Measurements from ENCODE around the gene SYNGR3.

GRCh38 chr16:1964506-1965395 lies 25.0 kb upstream of the SYNGR3 start, which contains the start of gene RPS2:
- no peak for TF ChIP-seq EZH2phosphoT487 (IDR thresholded peaks at IDR 0.05; ENCODE audit: low read depth)
- no peak for TF ChIP-seq CTCF (IDR thresholded peaks at IDR 0.05; ENCODE audit: low read depth, low read length)
